KMS-11 (cell line): ENCODE measurements around the gene FAF1.

Source experiments
- H2AFZ ChIP-seq: fragments of 200-600 bp; sonication (generic); 2 replicates; pipeline ENCODE4 v1.6.1; 2016; ENCODE audit warnings: antibody characterized with exemption, mixed run types, low read depth
- H3K27ac ChIP-seq: fragments of 200-600 bp; sonication (generic); 2 replicates; pipeline ENCODE4 v1.6.1; 2016; ENCODE audit warnings: mild to moderate bottlenecking, mixed run types
- H3K27me3 ChIP-seq: fragments of 200-600 bp; sonication (generic); 2 replicates; pipeline ENCODE4 v1.6.1; 2017; ENCODE audit warnings: mild to moderate bottlenecking, low read depth, mixed run types, moderate library complexity; ENCODE audit not compliant: insufficient read depth
- H3K36me3 ChIP-seq: fragments of 200-600 bp; sonication (generic); 2 replicates; pipeline ENCODE4 v1.6.1; 2017; ENCODE audit warnings: mild to moderate bottlenecking, mixed run types; ENCODE audit not compliant: insufficient read depth
- H3K4me1 ChIP-seq: fragments of 200-600 bp; sonication (generic); 2 replicates; pipeline ENCODE4 v1.6.1; 2016; ENCODE audit warnings: mild to moderate bottlenecking, low read depth, mixed run types; ENCODE audit not compliant: poor library complexity, severe bottlenecking
- H3K4me2 ChIP-seq: fragments of 200-600 bp; sonication (generic); 2 replicates; pipeline ENCODE4 v1.7.0; 2016; ENCODE audit warnings: mild to moderate bottlenecking, mixed run types
- H3K4me3 ChIP-seq: fragments of 200-600 bp; sonication (generic); IDR thresholded peaks from 2 replicates; pipeline ENCODE4 v1.6.1; 2017; ENCODE audit warnings: low read depth, low read length, mixed read lengths; ENCODE audit not compliant: insufficient read depth
- H3K79me2 ChIP-seq: fragments of 200-600 bp; sonication (generic); 2 replicates; pipeline ENCODE4 v1.6.1; 2016; ENCODE audit warnings: low read depth, mixed run types; ENCODE audit not compliant: insufficient read depth
- H3K9ac ChIP-seq: fragments of 200-600 bp; sonication (generic); 2 replicates; pipeline ENCODE4 v1.6.1; 2016; ENCODE audit warnings: mild to moderate bottlenecking, mixed run types
- H4K20me1 ChIP-seq: fragments of 200-600 bp; sonication (generic); 2 replicates; pipeline ENCODE4 v1.6.1; 2016; ENCODE audit warnings: mild to moderate bottlenecking, mixed run types; ENCODE audit not compliant: insufficient read depth
- CTCF ChIP-seq: fragments of 200-600 bp; sonication (generic); conservative IDR thresholded peaks from 2 replicates; pipeline ENCODE4 v1.6.1; 2017; ENCODE audit warnings: low read depth, mild to moderate bottlenecking, antibody characterized with exemption, low read length, moderate library complexity, mixed read lengths

FAF1 gene

DNA sequence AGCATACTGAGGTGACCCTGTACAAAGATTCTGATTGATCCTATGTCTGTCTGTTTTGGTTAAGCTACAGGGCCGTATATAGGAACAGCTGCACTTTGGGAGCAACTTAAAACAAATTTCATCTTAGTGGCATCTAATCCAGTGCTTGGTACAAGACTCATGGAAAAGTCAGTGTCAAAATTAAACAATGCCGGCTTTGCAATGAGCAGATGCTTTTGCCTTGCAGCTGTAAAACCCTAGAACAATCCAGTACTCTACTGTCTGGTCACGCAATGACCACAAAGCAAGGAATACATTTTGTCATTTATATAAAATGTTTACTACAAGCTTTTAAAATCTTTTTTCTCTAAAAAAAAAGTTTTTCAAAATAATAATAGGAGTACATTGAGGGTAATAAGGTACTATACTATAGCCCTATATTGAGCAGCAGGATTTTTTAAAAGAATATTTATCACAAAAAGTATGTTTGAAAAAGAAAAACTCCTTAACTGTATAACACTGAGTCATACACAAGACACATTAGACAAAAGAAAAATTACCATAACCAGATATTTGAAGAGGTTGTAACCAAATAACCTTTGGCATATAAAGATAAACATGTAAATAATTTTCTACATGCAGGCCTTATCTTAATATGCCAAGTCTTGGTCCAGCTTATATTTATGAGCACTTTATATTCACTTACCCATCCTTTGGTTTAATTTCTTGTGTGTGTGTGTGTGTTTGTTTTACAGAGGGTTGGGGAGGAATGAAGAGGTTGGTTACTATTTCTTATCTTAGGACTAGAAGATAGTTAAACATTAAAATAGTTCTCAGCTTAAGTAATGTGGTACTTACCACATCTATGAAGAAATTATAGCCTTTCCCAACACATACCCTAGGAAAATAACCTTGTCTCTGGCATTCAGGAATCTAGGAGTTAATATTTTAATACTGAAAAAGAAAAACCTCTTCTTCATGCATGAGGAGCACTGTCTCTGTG, 262.3 kb downstream of the FAF1 start:
- Histone ChIP-seq H3K36me3 (no peaks in the 10 kb centered on the region), H3K27me3 (no peaks in the 10 kb centered on the region), H2AFZ (no peak overlapping the region), H4K20me1 (no peaks in the 10 kb centered on the region), H3K4me1 (no peaks in the 10 kb centered on the region), H3K4me3 (no peak overlapping the region), H3K9ac (no peak overlapping the region), H3K4me2 (no peak overlapping the region), H3K79me2 (no peaks in the 10 kb centered on the region), H3K27ac (no peak overlapping the region)
- no peak for TF ChIP-seq CTCF

GRCh38 chr1:50693829-50694228, 266.2 kb downstream of the FAF1 start:
- Histone ChIP-seq H3K27ac (no peak overlapping the region), H3K4me2 (no peak overlapping the region), H3K4me3 (no peak overlapping the region), H3K27me3 (no peaks in the 10 kb centered on the region), H3K9ac (no peak overlapping the region), H3K4me1 (no peaks in the 10 kb centered on the region), H2AFZ (no peak overlapping the region), H3K79me2 (no peaks in the 10 kb centered on the region), H4K20me1 (no peaks in the 10 kb centered on the region), H3K36me3 (no peaks in the 10 kb centered on the region)
- TF ChIP-seq CTCF, result no peak

GRCh38 chr1:50684185-50684584, 275.9 kb downstream of the FAF1 start:
- TF ChIP-seq CTCF, result no peak
- Histone ChIP-seq H3K4me1 (no peaks in the 10 kb centered on the region), H3K4me3 (no peak overlapping the region), H3K9ac (no peak overlapping the region), H2AFZ (no peak overlapping the region), H3K27me3 (no peaks in the 10 kb centered on the region), H3K79me2 (no peaks in the 10 kb centered on the region), H3K36me3 (no peaks in the 10 kb centered on the region), H4K20me1 (no peaks in the 10 kb centered on the region), H3K27ac (no peak overlapping the region), H3K4me2 (no peak overlapping the region)

GRCh38 chr1:50681931-50682330, 278.1 kb downstream of the FAF1 start:
- Histone ChIP-seq H3K27me3 (no peaks in the 10 kb centered on the region), H3K4me3 (no peak overlapping the region), H2AFZ (no peak overlapping the region), H4K20me1 (no peaks in the 10 kb centered on the region), H3K4me1 (no peaks in the 10 kb centered on the region), H3K9ac (no peak overlapping the region), H3K4me2 (no peak overlapping the region), H3K79me2 (no peaks in the 10 kb centered on the region), H3K27ac (no peak overlapping the region), H3K36me3 (no peaks in the 10 kb centered on the region)
- TF ChIP-seq CTCF, result no peak
